LoVo (cell line): ENCODE data around the gene BMP7.
"Not testable (repeated sequence)": the region's sequence is repeated elsewhere in the genome, so short reads cannot be mapped to it uniquely, and the experiment has no call there.

ENCODE experiments used
- DNase-seq: peaks from one replicate; pipeline ENCODE4 v3.0.0-alpha.2; 2016; ENCODE audit warnings: low spot score

Gene BMP7

DNA sequence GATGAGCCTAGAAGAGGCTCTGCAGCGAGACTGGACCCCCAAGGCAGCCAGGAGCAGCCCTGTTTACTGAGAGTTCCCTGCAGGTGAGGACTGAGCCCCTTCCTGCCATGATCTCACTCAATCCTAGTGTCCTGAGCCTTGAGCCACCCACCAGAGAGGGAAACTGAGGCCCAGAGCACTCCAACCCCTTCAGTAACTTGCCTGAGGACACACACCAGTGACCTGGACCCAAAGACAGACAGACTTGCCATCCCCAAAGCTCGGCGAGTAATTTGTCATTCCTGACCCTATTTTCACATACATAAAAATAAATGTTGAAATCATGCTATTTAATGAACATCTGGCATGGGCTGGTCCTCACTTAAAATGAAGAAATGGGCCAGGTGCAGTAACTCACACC lies 16.7 kb downstream of the BMP7 start:
- no peak for DNase-seq

GRCh38 chr20:57249073-57249472 lies 17.4 kb downstream of the BMP7 start:
- no peak for DNase-seq

- DNase-seq: no peak
Measured at GRCh38 chr20:57248132-57248797, 18.2 kb downstream of the BMP7 start.

DNA sequence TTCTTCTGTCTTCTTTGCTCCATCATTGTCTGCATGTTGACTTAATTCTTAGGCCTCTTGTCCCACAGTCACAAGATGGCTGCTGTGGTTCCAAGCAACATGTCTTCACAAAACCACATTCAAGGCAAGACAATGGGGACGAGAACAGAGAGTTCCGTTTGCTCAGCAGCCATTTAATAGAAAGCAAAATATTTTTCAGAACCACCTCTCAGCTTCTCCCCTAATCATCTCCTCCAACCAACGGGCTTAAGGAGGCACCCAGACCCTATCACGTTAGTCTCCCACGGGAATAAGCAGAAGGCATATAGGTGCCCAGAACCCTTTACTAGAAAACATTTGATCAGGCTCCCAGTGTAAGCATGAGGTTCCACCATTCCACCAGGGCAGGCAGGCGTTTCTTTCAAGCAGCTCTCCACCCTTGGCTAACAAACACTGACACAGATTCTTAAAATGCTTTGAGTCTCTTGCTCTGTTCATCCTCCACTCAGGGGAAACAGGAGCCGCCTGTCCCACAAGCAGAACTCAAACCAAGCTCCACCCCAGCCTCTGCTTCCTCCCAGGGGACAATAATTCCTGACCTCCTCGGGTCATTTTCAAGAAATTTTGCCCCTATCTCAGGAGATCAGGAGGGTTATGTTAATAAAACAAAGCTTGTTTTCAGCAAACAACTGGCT lies 19.0 kb downstream of the BMP7 start:
- no peak for DNase-seq

- DNase-seq: no peak
Measured at GRCh38 chr20:57245997-57246396, 20.4 kb downstream of the BMP7 start.

DNA sequence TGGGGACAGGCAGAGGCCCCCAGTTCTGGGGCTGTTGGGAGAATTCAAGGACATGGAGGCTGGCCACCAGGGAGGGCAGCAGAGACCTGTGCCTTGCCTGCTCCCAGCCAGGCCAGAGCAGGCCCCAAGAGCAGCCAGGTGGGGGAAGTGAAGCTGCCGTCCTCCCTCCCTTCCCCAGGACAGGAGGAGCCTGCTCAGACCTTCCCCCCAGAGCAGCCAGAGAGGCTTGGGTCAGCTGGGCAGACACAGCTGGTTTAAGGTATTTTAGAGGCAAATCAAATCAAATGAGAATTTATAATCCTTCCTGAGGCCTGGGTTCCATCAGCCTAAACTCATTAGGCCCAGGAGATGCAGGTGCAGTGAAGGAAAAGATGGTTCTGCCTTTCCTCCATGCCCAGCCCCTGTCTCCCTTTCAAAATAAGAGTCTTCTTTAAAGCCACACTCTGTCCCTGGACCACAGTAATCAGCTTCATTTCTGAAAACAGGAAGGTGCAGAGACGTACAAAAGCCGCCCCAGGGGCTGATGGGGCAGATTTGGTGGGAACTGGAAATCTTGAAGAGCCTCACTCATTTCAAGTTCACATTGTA lies 21.7 kb downstream of the BMP7 start:
- no peak for DNase-seq

GRCh38 chr20:57244221-57244585 lies 22.2 kb downstream of the BMP7 start:
- DNase-seq: no peak

DNA sequence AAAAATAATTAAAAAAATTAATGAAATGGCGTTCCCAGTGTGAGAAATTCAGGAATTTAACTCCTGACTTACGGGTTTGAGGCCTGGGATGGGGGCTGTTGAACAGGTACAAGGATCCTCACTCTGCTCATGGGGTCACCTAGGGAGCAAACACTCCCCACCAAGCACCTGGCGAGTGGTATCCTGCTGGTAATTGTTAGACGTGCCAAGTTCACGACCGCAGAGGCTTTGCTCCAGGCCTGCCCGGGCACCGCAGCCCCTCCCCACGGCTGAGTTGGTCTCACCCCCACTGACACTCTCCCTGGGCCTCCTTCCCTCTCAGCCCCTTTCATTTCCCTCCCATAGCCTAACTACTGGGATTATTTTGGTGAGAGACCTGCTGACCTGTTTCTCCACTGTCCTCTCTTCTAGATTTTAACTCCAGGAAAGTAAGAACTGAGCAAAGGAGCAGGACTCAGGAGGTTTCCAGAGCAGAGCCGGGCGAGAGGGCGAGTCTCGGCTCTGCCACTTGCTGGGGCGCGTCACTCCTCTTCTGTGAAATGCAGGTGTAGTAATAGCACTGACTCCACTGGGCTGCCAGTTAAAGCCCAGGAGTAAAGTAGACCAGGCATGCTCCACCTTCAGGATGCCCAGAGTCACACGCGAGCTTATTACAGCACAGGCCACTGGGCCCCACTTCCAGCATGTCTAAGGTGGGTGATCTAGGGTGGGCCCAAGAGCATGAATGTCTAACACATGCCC lies 22.8 kb downstream of the BMP7 start:
- DNase-seq: peak; percentile 35

GRCh38 chr20:57242414-57242813 lies 24.0 kb downstream of the BMP7 start:
- no peak for DNase-seq

DNA sequence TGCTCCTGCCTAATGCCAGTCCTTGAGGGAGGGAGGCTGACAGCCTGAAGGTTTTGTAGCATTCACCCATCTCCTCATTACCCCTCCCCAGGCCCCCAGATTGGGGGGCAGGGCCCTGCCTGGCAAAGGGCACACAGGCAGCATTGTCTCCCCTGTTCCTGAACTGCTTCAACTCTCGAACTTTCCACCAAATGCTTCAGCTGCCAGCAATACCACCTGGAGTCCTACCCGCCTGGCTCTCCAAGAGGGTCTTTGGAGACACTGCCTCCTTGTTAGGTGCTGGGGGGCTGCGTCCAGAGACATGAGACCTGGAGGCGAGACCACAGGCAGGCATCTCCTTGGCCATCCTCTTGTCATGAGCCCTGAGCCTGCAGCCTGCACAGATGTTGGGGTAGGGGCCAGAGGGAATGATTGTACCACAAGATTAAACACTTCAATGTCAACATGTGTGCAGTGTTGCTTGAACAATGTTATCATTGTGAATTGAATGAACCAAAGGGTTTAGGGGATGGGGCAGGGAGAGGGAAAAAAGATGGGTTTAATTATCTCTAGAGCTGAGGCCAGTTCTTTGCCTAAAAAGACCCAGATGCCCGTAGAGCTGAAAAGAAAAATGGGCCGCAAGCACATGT lies 25.0 kb downstream of the BMP7 start:
- no peak for DNase-seq

- DNase-seq: no peak
Measured at GRCh38 chr20:57240581-57241362, 25.7 kb downstream of the BMP7 start.

DNA sequence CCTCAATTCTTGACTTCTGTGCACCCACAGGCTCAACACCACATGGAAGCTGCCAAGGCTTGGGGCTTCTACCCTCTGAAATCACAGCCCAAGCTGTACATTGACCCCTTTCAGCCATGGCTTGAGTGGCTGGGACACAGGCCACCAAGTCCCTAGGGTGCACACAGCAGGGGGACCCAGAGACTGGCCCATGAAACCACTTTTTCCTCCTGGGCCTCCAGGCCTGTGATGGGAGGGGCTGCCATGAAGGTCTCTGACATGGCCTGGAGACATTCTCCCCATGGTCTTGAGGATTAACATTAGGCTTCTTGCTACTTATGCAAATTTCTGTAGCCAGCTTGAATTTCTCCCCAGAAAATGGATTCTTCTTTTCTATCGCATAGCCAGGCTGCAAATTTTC lies 26.7 kb downstream of the BMP7 start:
- DNase-seq: not testable (repeated sequence)

- not testable (repeated sequence) for DNase-seq
Measured at GRCh38 chr20:57239324-57239723, 27.1 kb downstream of the BMP7 start.

- no peak for DNase-seq
Measured at GRCh38 chr20:57238089-57238488, 28.4 kb downstream of the BMP7 start.

GRCh38 chr20:57237585-57237953 lies 28.9 kb downstream of the BMP7 start:
- no peak for DNase-seq

- DNase-seq: no peak
Measured at GRCh38 chr20:57236813-57237584, 29.4 kb downstream of the BMP7 start.

DNA sequence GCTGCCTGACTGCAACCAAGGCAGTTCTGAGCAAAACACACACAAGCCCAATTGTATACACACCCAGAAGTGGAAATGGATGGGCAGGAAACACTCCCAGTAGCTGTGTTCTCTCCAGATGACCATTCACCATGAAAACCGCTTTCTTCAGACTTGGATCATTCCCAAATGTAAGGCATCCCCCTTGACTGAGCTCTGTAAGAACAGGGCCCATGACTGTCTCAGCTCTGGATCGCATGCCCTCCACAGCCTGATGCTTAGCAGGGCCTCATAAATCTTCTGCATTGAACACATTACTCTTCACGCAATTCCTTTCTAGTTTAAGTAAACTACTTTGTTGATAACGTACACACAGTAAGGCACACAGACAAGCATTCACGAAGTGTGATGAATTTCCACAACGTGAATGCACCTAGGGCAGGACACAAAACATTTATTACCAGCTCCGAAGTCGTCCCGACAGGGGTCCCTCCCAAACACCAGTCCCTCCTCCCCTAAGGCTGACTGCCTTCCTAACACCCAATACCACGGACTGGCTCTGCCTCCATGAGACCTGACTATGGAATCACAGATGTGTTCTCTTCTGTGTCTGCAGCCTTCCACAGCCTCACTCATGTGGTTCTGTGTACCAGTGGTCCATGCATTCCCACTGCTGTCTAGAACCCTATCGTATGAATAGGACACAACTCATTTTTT lies 31.7 kb downstream of the BMP7 start:
- no peak for DNase-seq

DNA sequence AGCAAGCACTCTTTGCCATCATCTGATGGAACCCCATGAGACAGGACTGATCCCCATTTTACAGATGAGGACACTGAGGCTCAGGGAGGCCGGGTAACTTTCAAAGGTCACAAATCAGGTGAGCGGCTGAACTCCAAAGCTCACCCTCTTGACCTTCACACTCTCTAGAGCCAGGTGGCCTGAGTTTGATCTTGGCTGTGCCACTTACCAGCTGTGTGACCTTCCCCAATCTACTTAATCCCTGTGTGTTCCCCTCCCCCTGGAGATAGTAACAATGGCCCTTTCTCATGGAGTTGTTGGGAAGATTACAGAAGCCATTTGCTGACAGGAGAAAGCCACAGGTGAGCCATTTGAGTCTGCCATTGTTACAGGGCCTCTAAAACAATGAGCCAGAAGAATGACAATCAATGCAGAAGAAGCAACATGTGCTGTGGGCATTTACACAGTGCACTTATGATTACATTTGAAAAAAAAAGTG lies 34.5 kb downstream of the BMP7 start:
- no peak for DNase-seq

DNA sequence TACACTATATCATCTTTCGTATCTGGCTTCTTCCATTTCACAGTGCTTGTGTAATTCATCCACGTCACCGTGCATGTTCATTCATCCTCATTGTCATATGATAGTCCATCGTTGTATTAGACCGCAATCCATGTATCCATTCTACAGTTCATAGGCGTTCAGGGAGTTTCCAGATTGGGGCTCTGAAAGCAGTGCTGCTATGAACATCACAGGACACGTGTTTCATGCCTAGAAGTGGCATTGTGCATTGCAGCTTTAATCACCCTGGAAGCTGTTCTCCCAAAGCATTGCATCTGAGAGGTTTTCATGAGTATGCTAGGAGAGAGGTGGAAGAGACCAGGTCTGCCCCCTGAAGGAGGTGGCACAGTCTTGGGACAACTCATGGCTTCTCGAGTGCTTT lies 35.3 kb downstream of the BMP7 start:
- no peak for DNase-seq

GRCh38 chr20:57230247-57230646 lies 36.2 kb downstream of the BMP7 start:
- DNase-seq: no peak
